Activated T-cell treated with anti-CD3 and anti-CD28 coated beads for 1 hour (primary cell): ENCODE data around the gene OXTR.

Source experiments
- DNase-seq: peaks from one replicate; pipeline ENCODE4 v3.0.0-alpha.2; 2020; ENCODE audit warnings: low read depth

The OXTR gene

DNA sequence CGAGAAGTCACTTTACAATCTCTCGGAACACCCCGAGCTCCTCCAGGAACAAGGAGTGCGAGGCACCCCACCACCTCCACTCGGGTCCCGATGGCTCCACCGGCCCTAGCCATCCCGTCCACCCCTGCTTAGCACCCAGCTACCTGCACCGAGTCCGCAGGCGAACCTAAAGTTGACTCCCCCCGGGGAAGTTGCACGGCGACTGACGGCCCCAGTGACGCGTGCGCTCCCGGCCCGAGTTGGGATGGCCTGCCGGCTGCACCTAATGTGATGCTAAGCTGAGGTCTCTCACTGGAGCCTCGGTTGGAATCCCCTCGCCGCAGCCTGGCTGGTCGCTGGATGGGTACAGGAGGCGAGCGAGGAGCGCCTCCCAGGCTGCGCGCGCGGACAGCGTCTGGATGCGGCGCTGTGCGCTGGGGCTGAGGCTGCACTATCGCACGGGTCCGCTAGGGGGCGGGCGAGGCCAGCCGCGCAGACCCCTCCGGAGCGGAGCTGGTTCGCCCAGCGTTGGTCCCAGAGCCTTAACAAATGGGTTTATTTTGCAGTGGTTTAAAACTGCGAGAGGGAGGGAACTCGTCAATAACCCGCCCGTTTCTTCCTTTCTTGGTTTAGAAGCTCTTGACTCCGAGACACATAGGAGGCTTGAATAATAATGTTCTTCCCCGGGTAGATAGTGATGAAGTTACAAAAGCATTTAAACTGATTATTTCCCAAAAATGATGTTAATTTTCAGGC, at the start of gene OXTR:
OXTR (minus strand) TSS at position 526 of the 735 bp plus-strand sequence. CDS start 1,426 bp downstream, outside the sequence.
- peak; percentile 25 for DNase-seq

DNA sequence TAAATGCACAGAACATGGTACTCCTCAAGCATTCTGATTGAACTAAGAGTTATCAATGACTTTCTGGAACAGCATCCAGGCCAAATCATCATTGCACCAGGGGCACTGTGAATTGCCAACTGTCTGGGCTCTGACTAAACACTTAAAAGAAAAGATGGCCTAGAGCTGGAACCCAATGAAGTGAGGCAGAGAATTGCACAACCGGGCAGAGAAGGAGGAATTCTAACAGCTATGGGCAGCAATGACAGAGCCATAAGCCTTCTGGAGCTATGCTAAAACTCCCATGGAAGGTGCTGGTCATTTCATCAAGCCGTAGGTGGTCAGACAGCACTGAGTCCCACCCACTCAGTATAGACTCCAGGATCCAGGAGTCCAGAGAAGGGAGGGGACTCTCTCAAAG, 48.1 kb upstream of the OXTR start:
- DNase-seq: no peak

DNA sequence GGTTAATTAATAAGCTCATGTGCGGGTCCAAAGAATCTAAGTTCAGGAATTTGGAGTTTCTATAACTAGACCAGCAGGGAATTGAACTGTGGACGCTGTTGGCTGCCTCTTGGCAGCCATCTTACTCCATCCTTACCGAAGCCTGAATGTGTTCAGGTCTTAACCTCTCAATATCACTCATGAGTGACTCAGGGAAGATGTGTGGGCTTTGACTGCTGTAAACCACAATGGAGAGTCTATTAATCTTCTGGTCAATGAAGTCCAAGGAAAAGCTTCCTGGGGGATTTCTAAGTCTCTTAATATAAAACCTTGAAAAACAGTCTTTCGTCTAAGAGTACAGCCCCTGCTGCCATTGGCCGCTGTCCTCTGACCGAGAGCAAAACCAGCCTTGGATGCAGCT, 46.7 kb upstream of the OXTR start:
- DNase-seq: no peak

DNA sequence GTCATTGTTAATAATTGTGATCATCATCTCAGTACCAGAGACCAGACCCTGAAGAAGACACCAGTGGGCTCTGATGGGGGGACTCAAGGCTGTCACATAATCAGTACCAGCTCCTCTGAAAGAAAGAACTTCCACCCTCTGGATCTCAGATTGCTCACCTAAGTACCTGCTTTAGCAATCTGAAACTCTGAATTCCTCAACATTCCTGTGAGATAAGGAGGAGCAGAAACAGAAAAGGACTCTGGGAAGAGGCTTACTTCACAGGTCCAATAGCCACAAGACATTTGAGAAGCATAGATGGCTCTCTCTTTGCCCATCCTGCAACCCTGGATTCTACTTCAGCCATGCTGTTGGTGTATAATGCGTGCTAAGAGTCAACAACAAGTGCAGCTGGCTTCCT, 44.0 kb upstream of the OXTR start:
- no peak for DNase-seq

DNA sequence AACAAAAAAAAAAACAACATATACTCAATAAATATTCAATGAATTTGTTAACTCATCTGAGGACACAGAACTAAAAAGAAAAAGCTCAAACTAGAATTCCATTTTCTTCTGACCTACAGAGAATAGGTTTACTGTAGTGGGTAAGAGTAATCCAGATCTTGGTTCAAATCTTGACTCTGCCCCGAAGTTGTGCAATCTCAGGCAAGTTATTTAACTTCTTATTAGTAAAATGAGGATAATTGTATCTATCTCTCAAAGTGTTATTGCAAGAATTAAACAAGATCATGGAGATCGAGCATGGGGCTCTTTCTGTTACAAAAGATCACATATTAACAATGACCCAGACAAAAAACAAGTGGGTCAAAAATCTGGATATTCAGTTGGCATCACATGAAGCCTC, 41.1 kb upstream of the OXTR start:
- DNase-seq: no peak

DNA sequence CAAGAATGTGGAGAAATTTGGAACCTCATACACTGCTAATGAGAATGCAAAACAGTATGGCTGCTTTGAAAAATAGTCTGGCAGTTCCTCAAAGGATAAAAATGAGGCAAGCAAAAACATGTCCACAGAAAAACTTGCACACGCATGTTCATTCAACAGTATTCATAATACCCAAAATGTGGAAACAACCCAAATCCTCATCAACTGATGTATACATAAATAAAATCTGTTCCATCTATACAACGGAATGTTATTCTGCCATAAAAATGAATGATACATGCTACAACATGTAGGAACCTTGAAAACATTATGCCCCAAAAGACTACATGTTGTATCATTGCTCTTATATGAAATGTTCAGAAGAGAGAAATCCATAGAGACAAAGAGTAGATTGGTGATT, 36.4 kb upstream of the OXTR start:
- no peak for DNase-seq

DNA sequence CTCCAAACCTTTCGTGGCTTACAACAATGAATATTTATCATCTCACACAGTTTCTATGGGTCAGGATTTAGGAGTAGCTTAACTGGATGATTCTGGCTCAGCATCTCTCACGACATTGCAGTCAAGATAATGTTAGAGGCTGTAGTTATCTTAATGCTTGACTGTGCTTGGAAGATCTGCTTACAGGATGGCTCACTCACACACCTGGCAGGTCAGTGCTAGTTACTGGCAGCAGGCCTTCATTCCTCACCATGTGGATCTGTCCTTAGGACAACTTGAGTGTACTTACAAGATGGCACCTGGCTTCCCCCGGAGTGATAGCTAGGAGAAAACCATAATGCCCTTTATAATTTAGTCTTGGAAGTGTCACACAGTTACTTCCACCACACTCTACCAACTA, 32.8 kb upstream of the OXTR start:
- no peak for DNase-seq

DNA sequence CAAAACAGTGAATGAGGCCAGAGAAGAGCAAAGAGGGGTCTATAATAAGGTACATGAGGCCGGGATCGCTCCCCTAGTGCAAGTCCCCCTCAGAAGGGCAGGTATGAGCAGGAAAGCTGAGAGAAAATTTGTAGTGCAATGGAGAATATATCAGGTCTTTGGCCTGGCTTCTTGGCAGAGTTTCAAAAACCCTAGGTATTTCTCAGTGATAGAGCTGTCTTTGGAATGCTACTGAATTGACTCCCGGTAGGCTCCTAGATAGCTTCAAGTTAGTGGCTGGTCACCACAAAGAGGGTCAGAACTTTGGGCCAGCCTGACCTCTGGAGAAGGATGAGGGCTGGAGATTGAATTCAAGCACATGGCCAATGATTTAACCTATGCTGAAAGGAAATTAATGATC, 30.6 kb upstream of the OXTR start:
- DNase-seq: no peak

DNA sequence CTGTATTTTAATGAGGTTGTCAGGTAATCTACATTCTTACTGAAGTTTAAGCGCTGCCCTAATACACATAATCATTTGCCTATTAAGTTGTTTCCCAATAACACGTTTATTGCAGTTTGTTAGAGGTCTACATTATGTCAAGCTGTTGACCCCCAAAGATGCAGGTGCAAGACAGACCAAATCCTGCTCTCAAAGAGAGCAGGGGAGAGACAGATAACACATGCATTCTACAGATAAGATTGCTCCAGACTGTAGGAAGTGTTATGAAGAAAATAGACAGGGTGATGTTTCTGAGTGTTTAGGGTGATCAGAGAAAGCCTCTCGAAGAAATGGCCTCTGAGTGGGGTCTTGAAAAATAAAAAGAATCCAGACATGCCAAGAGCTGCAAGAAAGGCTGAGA, 24.8 kb upstream of the OXTR start:
- DNase-seq: no peak

DNA sequence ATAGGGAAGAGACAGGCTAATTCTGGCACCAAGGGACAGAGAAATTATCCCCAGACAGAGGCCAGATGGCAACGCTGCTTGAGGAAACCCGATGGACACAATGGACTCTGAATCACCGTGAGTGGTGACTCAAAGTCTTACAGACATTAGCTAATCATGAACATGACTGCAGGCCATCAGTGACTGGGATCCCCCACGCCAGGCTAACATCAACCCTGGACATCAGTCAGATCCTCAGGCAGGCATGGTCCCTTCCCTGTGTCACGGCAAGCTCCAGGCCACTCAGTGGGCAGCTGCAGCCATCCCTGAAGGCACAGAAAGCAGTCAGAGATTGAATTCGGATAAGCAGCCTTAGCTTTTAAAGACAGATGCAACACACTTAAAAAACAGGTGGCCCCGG, 23.8 kb upstream of the OXTR start:
- DNase-seq: no peak

DNA sequence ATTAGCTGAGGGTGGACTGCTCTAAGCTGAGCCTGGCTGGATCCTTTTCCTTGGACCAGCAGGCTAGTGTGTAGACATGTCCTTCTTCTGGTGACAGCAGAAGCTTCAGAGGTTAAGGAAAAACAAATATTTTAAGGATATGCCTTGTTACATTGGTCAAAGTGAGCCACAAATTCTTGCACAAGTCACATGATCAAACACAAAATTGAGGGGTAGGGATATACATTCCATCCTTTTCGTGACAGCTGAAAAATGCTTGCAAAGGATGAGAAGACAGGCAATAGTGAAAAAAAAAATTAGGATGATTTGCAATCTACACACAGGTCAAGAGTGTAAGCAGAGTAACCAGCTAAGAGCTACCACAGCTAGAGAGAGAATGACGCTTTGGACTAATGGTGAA, 21.1 kb upstream of the OXTR start:
- no peak for DNase-seq

DNA sequence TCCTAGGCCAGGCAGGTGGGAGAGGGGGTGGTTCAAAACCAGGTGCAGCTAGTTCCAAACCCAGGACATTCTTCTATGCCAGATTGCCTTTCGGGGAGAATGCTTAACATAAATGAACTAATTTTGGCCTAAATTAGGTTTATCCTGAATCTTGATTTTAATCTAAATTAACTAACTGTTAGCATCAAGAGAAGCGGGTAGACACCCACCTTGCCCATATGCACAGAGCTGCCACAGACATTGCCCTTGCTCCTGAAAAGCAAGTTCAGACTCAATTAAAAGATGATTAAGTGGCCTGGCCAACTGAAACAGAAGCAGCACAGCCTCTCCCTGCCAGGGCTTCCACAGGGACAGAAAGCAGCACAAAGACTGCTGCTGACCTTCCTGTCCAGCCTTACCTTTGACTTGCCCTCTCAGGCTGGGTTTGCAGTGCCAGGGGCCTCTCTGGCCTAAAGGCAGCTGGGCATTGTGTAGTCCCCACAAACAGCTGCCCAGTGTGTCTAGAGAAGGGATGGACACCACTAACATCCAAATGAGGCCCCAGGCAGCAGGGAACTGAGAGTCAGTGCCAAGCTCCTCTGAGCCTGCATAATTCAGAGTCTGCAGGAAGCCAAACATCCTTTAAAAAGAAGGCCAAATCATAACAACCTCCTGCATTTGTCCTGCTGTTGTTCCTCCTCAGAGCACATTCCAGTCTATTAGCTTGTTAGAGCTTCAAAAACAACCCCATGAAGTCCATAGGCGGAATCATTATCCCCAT, 15.4 kb upstream of the OXTR start:
- no peak for DNase-seq

DNA sequence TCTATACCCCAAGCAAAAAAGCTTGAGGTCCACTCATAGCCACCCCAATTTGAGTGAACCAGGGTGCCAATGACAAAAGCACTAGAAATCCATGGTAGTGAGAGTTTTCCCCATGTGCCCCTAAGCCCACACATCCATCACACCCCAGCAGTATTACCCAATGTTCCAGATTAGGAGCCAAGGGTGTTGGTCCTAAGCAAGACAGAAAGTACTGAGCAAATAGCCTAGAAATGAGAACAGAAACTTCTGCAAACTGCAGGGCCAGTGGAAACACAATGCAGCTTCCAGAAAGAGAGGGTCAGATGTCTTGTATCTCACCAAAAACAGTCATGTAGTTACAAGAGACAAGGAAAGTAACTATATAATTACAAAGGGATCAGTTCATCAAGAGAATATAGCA, 10.9 kb upstream of the OXTR start:
- no peak for DNase-seq

DNA sequence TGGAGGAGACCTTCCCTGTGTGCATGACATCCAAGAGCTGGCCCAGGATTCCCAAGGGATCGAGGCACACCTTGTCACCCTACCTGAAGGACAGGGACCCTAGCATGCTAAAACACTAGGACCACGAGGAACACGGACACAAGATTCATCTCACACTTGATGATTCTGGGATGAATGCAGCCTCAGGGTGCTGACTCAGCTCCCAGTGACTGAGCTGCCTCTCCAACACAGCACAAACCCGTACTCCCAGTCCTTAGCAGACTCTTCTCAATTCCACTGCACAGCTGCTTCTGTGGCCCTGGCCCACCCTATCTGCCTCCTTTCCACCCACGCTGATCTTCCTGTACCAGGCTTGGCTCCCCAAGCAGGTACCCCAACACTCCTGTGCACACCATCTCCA, 9.1 kb upstream of the OXTR start:
- DNase-seq: no peak

DNA sequence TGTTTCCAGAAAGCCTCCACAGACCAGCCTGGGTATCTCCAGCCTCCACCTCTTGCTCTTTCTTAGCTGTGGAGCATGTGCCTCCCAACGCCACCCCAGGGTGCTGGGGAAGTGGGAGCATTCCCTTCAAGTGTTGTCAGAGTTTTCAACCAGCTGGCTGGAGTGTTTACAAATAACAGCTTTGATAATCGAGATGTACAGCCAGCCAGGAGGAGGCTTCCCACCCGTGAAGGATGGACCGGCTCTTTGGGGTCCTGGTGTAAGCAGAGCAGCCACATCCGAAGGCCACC, 8.5 kb upstream of the OXTR start:
- no peak for DNase-seq

DNA sequence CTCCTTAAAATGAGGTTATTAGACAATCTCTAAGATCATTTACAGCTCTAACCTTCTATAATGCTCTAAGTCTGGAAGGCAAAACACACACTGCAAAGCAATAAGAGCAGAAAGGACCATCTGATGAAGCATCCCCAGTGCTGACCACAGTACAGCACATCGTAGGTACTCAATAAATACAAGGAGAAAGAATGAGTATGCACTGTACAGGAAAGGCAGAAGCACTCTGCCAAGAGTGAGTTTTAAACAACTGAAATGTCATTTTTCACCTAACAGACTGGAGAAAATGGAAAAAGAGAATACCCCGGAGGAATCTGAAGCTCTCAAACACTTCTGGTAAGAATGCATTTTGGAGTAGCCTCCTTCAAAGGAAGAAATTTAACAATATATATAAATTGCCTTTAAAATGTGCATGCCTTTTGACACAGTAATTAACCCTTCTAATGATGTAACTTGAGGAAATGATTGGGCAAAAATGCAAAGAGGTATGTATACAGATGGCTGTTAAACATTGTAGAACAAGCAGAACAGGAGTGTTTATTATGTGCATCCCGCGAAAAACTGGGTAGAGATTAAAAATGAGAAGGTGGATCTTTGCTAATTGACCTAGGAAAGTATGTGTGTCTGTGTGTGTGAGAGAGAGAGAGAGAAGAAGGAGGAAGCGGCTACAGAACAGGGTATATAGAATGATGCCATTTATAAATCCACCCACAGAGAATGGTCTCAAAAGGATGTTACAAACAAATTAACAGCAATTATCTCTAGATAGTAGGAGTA, 8.0 kb upstream of the OXTR start:
- no peak for DNase-seq

DNA sequence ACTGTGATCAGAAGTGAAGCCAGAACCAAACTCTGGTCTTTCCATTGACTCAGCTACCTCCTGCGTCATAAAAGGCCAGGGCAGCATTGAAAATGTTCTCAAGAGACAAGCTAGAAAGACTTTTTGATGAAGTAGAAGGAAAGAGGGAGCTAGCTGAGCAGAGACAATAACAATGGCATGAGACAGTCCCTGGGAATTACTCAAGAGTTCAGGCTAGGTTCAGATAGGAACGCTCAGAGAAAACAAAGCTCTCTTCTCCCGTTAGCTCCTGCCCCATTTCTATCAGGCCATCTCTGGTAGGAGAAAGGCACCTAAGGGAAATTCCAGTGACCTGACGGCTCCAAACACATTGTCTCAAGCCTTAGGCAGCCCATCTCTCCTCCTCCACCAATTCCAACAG, 7.0 kb upstream of the OXTR start:
- DNase-seq: no peak

DNA sequence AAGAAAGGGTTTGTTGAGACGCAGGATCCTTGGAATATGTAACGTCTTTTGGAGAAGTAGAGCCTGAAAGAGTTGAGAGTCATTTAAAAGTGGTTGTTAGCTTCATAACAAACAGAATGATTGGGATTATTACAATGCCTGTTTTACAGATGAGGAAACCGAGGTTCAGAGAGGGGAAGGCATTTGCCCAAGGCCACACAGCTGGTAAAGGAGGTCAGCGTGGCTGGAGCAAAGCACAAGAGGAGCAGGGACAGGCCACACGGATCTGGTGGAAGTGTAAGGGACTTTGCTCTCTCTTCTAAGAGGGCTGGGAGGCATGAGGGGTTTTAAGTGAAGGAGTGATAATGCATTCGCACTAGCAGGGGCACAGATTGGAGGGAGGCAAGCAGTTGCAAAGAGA, 6.2 kb upstream of the OXTR start:
- DNase-seq: no peak

DNA sequence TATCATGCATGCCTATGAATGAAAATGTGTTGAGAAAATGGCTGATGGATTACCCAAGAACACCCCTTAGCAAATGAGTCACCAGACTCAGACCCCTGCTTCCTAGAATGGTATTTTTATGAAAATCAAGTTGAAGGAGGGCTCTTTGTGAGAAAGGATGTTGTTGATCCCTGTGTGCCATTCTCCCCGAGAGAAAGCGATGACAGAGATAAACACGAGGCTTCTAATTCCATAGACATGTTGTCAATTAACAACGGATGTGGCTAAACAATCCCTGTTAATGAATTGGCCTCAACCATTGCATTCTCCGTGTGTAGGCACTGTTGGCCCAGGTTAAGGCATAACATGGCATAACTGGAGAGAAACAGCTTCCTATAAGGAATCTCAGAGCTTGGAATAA, 5.8 kb upstream of the OXTR start:
- DNase-seq: no peak

DNA sequence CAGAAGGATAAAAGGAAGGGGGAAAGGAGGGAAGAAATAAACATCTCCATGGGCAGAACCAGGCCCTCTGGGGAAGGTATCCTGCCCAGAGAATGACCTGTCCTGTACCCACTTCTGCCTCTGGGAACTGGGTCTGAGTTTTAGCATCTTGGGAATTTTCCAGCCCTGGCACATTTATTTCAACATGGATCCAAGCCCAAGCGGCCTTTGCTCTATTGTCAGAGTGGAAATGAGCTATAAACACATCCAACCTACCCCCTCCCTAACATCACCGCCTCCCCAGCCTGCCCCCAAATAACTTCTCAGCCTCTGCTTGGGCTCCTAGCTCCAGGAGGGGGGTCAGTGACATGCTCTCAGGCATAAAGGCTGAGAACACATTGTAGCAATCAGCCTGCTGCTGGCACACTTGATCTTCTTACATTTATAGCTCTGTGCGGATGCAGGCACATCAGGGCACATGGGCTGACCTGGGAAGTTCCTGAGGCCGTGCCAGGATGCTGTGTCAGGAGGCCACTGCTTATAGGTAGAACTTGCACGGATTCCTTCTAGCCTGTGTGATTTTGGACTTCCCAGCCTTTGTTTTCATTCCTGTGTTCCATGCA, 4.6 kb upstream of the OXTR start:
- DNase-seq: no peak

DNA sequence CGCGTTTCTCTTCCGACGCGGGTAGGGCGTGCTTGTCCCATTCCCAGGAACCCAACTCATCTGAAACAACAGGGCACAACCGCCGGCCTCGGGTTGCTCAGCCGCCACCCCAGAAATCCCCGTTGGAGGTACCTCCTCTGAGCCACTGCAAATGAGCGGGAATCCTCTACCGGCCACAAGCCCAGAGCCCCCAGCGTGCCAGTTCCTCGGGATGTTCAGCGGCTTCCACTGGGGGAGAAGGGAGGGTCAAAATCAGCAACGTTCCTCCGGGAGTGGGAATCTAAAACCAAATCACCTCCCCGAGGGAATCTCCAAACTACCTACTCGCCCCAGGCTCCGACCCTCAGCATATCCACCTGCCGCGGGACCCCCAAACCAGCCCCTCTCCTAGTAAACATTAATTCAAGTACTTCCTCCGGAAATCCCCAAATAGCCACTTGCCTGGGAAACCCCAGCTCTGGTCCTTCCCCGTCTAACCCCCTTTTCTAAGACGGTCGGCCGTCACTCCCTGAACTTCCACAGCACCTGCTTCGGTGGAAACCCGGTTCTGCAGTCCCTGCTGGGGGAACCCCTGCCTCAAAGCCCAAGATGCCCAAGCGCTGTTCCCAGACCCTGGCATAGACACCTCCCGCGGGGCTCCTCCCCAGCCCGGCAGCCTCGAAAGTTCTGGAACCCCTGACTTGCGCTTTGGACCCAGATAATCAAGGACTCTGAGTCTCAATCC, 887 bp downstream of the OXTR start:
- DNase-seq: no peak

DNA sequence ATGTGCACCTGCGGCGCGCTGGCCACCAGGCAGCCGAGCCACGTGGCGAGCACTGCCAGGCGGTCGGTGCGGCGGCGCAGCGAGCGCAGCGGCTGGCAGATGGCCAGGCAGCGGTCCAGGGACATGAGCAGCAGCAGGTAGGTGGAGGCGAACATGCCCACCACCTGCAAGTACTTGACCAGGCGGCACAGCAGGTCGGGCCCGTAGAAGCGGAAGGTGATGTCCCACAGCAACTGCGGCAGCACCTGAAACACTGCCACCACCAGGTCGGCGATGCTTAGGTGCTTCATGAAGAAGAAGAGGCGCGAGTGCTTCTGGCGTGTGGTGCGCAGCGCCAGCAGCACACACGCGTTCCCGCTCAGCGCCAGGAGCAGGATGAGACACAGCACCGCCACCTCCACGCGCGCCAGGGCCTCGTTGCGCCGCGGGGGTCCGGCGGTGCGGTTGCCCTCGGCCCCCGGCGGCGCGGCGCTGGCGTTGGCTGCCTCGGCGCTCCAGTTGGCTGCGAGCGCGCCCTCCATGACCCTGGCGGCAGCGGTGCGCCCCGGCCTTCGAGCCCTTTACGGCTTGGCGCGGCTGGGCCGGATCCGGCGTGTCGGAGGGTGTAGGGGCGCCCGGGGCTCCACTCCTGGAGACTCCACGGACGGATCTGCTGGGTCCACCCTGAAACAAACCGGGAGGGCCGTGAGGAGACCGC, 1.6 kb downstream of the OXTR start:
- no peak for DNase-seq
